Breast epithelium (tissue), 3 donors: ENCODE measurements around the gene KRCC1.

Source experiments
- POLR2AphosphoS5 ChIP-seq, 3 donors: sonication (generic); formaldehyde crosslinking; IDR thresholded peaks; one replicate each; pipeline ENCODE4 v1.6.1; 2017; ENCODE audit warnings: antibody characterized with exemption in 3 of 3
- TF ChIP-seq, protein P1 (sequence below), 3 donors: fragments of 450-650 bp; IDR thresholded peaks; one replicate each; pipeline ENCODE4 v1.5.1; 2016 to 2017; ENCODE audit warnings: antibody characterized with exemption in 3 of 3, mild to moderate bottlenecking in 3 of 3, moderate library complexity in 3 of 3

DNA sequence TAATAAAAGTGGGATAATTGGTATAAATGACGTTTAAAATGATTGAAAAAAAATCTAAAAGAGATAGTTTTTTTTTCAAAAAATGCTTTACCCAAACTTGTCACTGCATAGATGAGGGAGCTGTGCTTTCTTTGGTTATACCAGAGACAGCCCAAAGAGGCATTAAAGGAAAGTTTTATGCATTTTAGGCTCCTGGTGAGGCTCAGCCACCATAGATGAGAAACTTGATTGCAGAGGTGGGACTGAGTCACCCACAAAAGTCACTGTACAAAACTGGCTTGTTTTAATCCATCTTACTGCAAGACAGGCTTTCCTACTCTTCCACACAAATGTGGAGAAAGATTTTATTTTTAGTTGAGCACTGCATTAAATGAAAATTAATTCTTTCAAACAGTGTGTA lies 14.5 kb upstream of the KRCC1 start:
- TF ChIP-seq, protein P1, sequence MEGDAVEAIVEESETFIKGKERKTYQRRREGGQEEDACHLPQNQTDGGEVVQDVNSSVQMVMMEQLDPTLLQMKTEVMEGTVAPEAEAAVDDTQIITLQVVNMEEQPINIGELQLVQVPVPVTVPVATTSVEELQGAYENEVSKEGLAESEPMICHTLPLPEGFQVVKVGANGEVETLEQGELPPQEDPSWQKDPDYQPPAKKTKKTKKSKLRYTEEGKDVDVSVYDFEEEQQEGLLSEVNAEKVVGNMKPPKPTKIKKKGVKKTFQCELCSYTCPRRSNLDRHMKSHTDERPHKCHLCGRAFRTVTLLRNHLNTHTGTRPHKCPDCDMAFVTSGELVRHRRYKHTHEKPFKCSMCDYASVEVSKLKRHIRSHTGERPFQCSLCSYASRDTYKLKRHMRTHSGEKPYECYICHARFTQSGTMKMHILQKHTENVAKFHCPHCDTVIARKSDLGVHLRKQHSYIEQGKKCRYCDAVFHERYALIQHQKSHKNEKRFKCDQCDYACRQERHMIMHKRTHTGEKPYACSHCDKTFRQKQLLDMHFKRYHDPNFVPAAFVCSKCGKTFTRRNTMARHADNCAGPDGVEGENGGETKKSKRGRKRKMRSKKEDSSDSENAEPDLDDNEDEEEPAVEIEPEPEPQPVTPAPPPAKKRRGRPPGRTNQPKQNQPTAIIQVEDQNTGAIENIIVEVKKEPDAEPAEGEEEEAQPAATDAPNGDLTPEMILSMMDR (IDR thresholded peaks at IDR 0.05) = no peak
- no peak for TF ChIP-seq POLR2AphosphoS5 (IDR thresholded peaks at IDR 0.05)
